OCI-LY7 (cell line): Measurements from ENCODE around the gene UMAD1. TPM values are rescaled to one million over a fixed set of nuclear protein-coding genes. Genes with fewer than 3 reads are reported as not detected.
"Not testable (repeated sequence)": the region's sequence is repeated elsewhere in the genome, so short reads cannot be mapped to it uniquely, and the experiment has no call there.

Experiments
- BruUV-seq: library from RNA; stranded (reverse); fragments of 400-500 nt; replicated peaks from 2 replicates; lab custom pipeline; 2021; lab: Mats Ljungman, UMichigan
- CTCF ChIA-PET: fragments of 300-600 bp; sonication (Branson Sonifier 250); formaldehyde crosslinking; loops from one replicate; lab custom pipeline; 2022; ENCODE audit warnings: antibody characterized with exemption; ENCODE audit not compliant: unreplicated experiment; lab: Charles Lee
- POLR2A ChIA-PET: fragments of 300-600 bp; sonication (Branson Sonifier 250); formaldehyde crosslinking; loops from one replicate; lab custom pipeline; 2022; ENCODE audit warnings: antibody characterized with exemption; lab: Charles Lee
- DNase-seq: peaks from one replicate; pipeline ENCODE4 v3.0.0-alpha.2; 2015; ENCODE audit warnings: low spot score
- H2AFZ ChIP-seq: fragments of 200-600 bp; sonication (generic), shearing (Covaris generic); 2 replicates; pipeline ENCODE4 v1.6.1; 2014; ENCODE audit warnings: mild to moderate bottlenecking, antibody characterized with exemption, low read length, moderate library complexity
- H3K27ac ChIP-seq: fragments of 200-600 bp; sonication (generic); 2 replicates; pipeline ENCODE4 v1.5.1; 2014; ENCODE audit warnings: mixed run types, low read depth, mild to moderate bottlenecking, moderate library complexity, low read length, inconsistent platforms; ENCODE audit not compliant: poor library complexity, severe bottlenecking
- H3K36me3 ChIP-seq: fragments of 200-600 bp; sonication (generic); 2 replicates; pipeline ENCODE4 v1.6.1; 2014; ENCODE audit warnings: mild to moderate bottlenecking, antibody characterized with exemption, low read length, moderate library complexity, mixed read lengths; ENCODE audit not compliant: insufficient read depth
- H3K4me1 ChIP-seq: fragments of 200-600 bp; sonication (generic); 2 replicates; pipeline ENCODE4 v1.5.1; 2014; ENCODE audit warnings: mild to moderate bottlenecking, low read length; ENCODE audit not compliant: insufficient read depth, poor library complexity, severe bottlenecking
- H3K4me2 ChIP-seq: fragments of 200-600 bp; sonication (generic); 2 replicates; pipeline ENCODE4 v1.6.1; 2014; ENCODE audit warnings: mild to moderate bottlenecking, low read length
- H3K4me3 ChIP-seq: fragments of 200-600 bp; sonication (generic); 2 replicates; pipeline ENCODE4 v1.5.1; 2014; ENCODE audit warnings: mild to moderate bottlenecking, low read depth, low read length; ENCODE audit not compliant: poor library complexity, severe bottlenecking
- H3K79me2 ChIP-seq: fragments of 200-600 bp; sonication (generic); 2 replicates; pipeline ENCODE4 v1.6.1; 2016; ENCODE audit warnings: low read depth, mild to moderate bottlenecking, low read length, moderate library complexity, mixed read lengths; ENCODE audit not compliant: insufficient read depth
- H3K9me2 ChIP-seq: fragments of 200-600 bp; sonication (generic); 2 replicates; pipeline ENCODE4 v1.6.1; 2016; ENCODE audit warnings: mild to moderate bottlenecking, low read length, mixed read lengths; ENCODE audit not compliant: insufficient read depth
- H3K9me3 ChIP-seq: fragments of 200-600 bp; sonication (generic); 2 replicates; pipeline ENCODE4 v1.6.1; 2014; ENCODE audit warnings: mild to moderate bottlenecking, mixed run types, low read length, mixed read lengths
- H4K20me1 ChIP-seq: fragments of 200-600 bp; sonication (generic); 2 replicates; pipeline ENCODE4 v1.6.1; 2014; ENCODE audit warnings: mild to moderate bottlenecking, antibody characterized with exemption, low read length, moderate library complexity, mixed read lengths; ENCODE audit not compliant: insufficient read depth
- CTCF ChIP-seq: fragments of 200-600 bp; sonication (generic); conservative IDR thresholded peaks from 2 replicates; pipeline ENCODE4 v1.5.1; 2014; ENCODE audit warnings: mild to moderate bottlenecking, antibody characterized with exemption, low read length, moderate library complexity, mixed read lengths
- EZH2phosphoT487 ChIP-seq: fragments of 200-600 bp; sonication (generic); IDR thresholded peaks from 2 replicates; pipeline ENCODE4 v1.6.1; 2018; ENCODE audit warnings: low read depth, borderline replicate concordance, mild to moderate bottlenecking, mixed run types, antibody characterized with exemption, low read length, moderate library complexity, mixed read lengths
- intact Hi-C: fragments of 100-400 bp; cut with micrococcal nuclease; formaldehyde crosslinking; loops from one replicate; pipeline ENCODE4 v1.10.0; 2022; ENCODE audit not compliant: unreplicated experiment
- total RNA-seq, 2 experiments: library from RNA; depleted of rRNA in 1 of 2; stranded (reverse); fragments of >200 nt in 1 of 2; shearing (Covaris generic) in 1 of 2; gene quantifications; 2 replicates each; pipeline ENCODE4 v1.2.3, GENCODE V29; 2014 to 2022

Gene UMAD1
- total RNA-seq, 2 experiments from 2014 or later = 8.7 to 15.2 TPM

GRCh38 chr7:7672545-7673239 is 32.1 kb downstream of the UMAD1 start:
- POLR2A ChIA-PET = interaction anchor here (0.7 kb wide), 1 partner anchor 181 kb away, joined by 3 read pairs; no protein-coding TSS in a partner anchor
- Histone ChIP-seq H3K9me2 (no peaks in the 10 kb centered on the region), H3K36me3 (0 out of 2 replicates have a peak, but pooled peaks cover 9% of the 10 kb centered on the region), H2AFZ (no peak overlapping the region), H3K4me2 (peak overlapping the region; percentile 6; the same call in 1 of the 2 replicates), H3K4me1 (peaks cover 11% of the 10 kb centered on the region), H3K4me3 (no peak overlapping the region), H3K79me2 (no peaks in the 10 kb centered on the region), H3K27ac (no peak overlapping the region), H4K20me1 (no peaks in the 10 kb centered on the region), H3K9me3 (no peaks in the 10 kb centered on the region)
- no peak for DNase-seq
- no TSS peak for BruUV-seq
- TF ChIP-seq EZH2phosphoT487 (no peak), CTCF (no peak)
- CTCF ChIA-PET = no interaction called here
- intact Hi-C loops = no loop called here

- Histone ChIP-seq H3K9me3 (no peaks in the 10 kb centered on the region), H3K4me2 (peak overlapping the region; percentile 6; the same call in 1 of the 2 replicates), H4K20me1 (no peaks in the 10 kb centered on the region), H3K79me2 (no peaks in the 10 kb centered on the region), H3K27ac (no peak overlapping the region), H3K4me1 (peaks cover 11% of the 10 kb centered on the region), H3K4me3 (no peak overlapping the region), H2AFZ (no peak overlapping the region), H3K9me2 (no peaks in the 10 kb centered on the region), H3K36me3 (peaks cover 14% of the 10 kb centered on the region)
- ChIA-PET CTCF (no interaction called here), POLR2A (interaction anchor here (0.7 kb wide), 1 partner anchor 181 kb away, joined by 3 read pairs; no protein-coding TSS in a partner anchor)
- DNase-seq = no peak
- intact Hi-C loops = no loop called here
- no TSS peak for BruUV-seq
- TF ChIP-seq CTCF (no peak), EZH2phosphoT487 (no peak)
Measured at GRCh38 chr7:7673240-7673550, 32.6 kb downstream of the UMAD1 start.

GRCh38 chr7:7675686-7676085 is 35.1 kb downstream of the UMAD1 start:
- Histone ChIP-seq H3K9me3 (no peaks in the 10 kb centered on the region), H3K27ac (no peak overlapping the region), H3K79me2 (no peaks in the 10 kb centered on the region), H3K4me1 (peaks cover 11% of the 10 kb centered on the region), H3K9me2 (no peaks in the 10 kb centered on the region), H3K4me2 (no peak overlapping the region), H3K36me3 (peaks cover 14% of the 10 kb centered on the region), H3K4me3 (no peak overlapping the region), H4K20me1 (no peaks in the 10 kb centered on the region), H2AFZ (no peak overlapping the region)
- no peak for TF ChIP-seq EZH2phosphoT487
- TF ChIP-seq CTCF = no peak
- ChIA-PET POLR2A (no interaction called here), CTCF (no interaction called here)
- intact Hi-C loops = no loop called here
- BruUV-seq = no TSS peak
- DNase-seq = peak; percentile 43

- DNase-seq, H3K9me2 ChIP-seq, intact Hi-C loops, H3K4me2 ChIP-seq, H2AFZ ChIP-seq, H3K4me3 ChIP-seq, H3K4me1 ChIP-seq, CTCF ChIA-PET, H3K27ac ChIP-seq, H3K79me2 ChIP-seq, H3K9me3 ChIP-seq, H4K20me1 ChIP-seq, BruUV-seq: not testable (repeated sequence)
- POLR2A ChIA-PET = interaction anchor here (2.2 to 2.3 kb wide), 2 partner anchors 11 to 38 kb away, joined by 8 to 9 read pairs; no protein-coding TSS in a partner anchor
- H3K36me3 ChIP-seq = peaks cover 14% of the 10 kb centered on the region
Measured at GRCh38 chr7:7679640-7680039, 39.1 kb downstream of the UMAD1 start.
